Ovary (tissue), 9 donors: ENCODE measurements around the gene DAAM2. TPM values are rescaled to one million over a fixed set of nuclear protein-coding genes. Genes with fewer than 3 reads are reported as not detected.

Experiments
- DNase-seq, 5 donors: peaks; one replicate each; pipeline ENCODE4 v3.0.0-alpha.2; 2019 to 2020
- H3K27ac ChIP-seq, 2 donors: fragments of 200-600 bp; one replicate each; pipeline versions ENCODE4 v1.5.1 to v1.8.0; 2019 to 2022
- H3K27me3 ChIP-seq: fragments of 200-600 bp; one replicate; pipeline ENCODE4 v1.8.0; 2022
- H3K36me3 ChIP-seq: fragments of 200-600 bp; sonication (generic); one replicate; pipeline ENCODE4 v1.5.1; 2019
- H3K4me1 ChIP-seq: one replicate; pipeline ENCODE4 v1.8.1; 2013; ENCODE audit warnings: mild to moderate bottlenecking, moderate library complexity; ENCODE audit not compliant: insufficient read depth
- H3K4me3 ChIP-seq: fragments of 200-600 bp; sonication (generic); one replicate; pipeline ENCODE4 v1.5.1; 2017
- H3K9me3 ChIP-seq, 2 donors: fragments of 200-600 bp in 1 of 2; sonication (generic) in 1 of 2; one replicate each; pipeline versions ENCODE4 v1.5.1 to v1.8.1; 2013 to 2019; ENCODE audit warnings: mild to moderate bottlenecking in 1 of 2, moderate library complexity in 1 of 2
- EP300 ChIP-seq: sonication (generic); formaldehyde crosslinking; IDR thresholded peaks from one replicate; pipeline ENCODE4 v1.6.1; 2017; ENCODE audit warnings: antibody characterized with exemption
- POLR2A ChIP-seq: fragments of 450-650 bp; IDR thresholded peaks from one replicate; pipeline ENCODE4 v1.6.1; 2017; ENCODE audit warnings: antibody characterized with exemption, mild to moderate bottlenecking, moderate library complexity
- WGBS, 3 donors: extraction: QIAGEN DNeasy Blood & Tissue Kit in 1 of 3; methylation state at CpG; one replicate each; pipeline versions ENCODE4 v1.1.5 to v1.1.7; 2013 to 2017; 5-methylcytosine and 5-hydroxymethylcytosine counted together
- intact Hi-C, 4 donors: fragments of 100-400 bp; cut with DNase I; formaldehyde crosslinking; loops; one replicate each; pipeline versions ENCODE4 v1.11.0 to v1.15.1; 2022 to 2023
- polyA plus RNA-seq, 2 donors: library from polyadenylated mRNA; stranded (reverse); fragments of 200-250 nt in 1 of 2; fragments of 350-450 nt in 1 of 2; fragmentation: Illumina TruSeq in 1 of 2; extraction: RNeasy Lipid Tissue Mini Kit (QIAGEN cat#74804) in 1 of 2; gene quantifications; one replicate each; pipeline ENCODE4 v1.2.3, GENCODE V29; 2013 to 2014
- total RNA-seq, 7 donors: library from RNA; depleted of rRNA in 2 of 7; stranded (reverse); fragments of >200 nt in 2 of 7; fragmentation: NEBNext Ultra II Directional in 3 of 7; extraction: Animal tissue kit (Norgen Biotek cat#: 25700) in 3 of 7; gene quantifications; one replicate each; pipeline versions ENCODE4 v1.1.0 to v1.2.4, GENCODE V29; 2016 to 2023
- TF ChIP-seq, protein P1 (sequence below), 3 donors: fragments of 450-650 bp in 2 of 3; fragments of 200-600 bp in 1 of 3; IDR thresholded peaks; one replicate each; pipeline versions ENCODE4 v1.5.1 to v1.8.0; 2016 to 2022; ENCODE audit warnings: antibody characterized with exemption in 3 of 3, mild to moderate bottlenecking in 1 of 3
- donor health status: DM: no; HTN: no; CAD: no; lungs with moderate emphysema.
- donor health status: DM: no; HTN: no; CAD: no.
- donor health status: Bipolar disorder and iron deficiency.
- donor health status: DM: yes; HTN: yes; CAD: no.
- donor health status: DM: no; HTN: no; CAD: no.
- donor health status: DM: yes; HTN: yes; CAD: no.

Gene DAAM2
- total and polyA plus RNA-seq, 9 donors, result 8.5 to 27.8 (median 18.5) TPM

DNA sequence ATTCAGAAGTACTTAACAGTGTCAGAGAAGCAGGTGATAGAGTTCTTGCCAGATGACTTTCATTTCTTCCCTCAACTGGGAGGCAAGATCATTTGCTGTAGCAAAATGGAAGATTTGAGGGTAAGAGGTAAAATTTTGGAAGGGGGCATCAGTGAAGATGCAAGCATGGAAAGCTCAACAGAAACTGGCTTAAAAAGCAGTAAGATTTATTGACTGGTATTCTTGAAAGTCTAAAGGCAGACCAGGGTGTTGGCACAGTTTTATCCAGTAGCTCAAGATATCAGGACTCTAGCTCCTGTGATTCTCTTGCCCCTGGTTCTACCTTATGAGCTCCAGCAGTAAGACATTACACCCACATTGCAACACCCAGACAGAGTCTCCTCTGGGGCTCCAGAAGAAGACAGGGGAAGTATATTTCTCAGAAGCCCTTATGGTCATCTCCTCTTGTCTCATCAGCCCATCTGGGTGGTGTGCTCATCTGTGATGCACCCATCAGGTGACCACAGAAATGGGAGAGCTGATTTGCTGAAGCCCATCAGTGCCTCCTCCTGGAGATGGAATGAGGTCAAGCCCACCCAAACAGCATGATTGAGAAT is 158.0 kb downstream of the DAAM2 start:
- no peak overlapping the region for H3K4me3 ChIP-seq
- H3K9me3 ChIP-seq, result no peaks in the 10 kb centered on the region
- H3K27ac ChIP-seq, result no peak overlapping the region
- no peaks in the 10 kb centered on the region for H3K36me3 ChIP-seq
- TF ChIP-seq POLR2A (no peak), EP300 (no peak)
- TF ChIP-seq, protein P1, sequence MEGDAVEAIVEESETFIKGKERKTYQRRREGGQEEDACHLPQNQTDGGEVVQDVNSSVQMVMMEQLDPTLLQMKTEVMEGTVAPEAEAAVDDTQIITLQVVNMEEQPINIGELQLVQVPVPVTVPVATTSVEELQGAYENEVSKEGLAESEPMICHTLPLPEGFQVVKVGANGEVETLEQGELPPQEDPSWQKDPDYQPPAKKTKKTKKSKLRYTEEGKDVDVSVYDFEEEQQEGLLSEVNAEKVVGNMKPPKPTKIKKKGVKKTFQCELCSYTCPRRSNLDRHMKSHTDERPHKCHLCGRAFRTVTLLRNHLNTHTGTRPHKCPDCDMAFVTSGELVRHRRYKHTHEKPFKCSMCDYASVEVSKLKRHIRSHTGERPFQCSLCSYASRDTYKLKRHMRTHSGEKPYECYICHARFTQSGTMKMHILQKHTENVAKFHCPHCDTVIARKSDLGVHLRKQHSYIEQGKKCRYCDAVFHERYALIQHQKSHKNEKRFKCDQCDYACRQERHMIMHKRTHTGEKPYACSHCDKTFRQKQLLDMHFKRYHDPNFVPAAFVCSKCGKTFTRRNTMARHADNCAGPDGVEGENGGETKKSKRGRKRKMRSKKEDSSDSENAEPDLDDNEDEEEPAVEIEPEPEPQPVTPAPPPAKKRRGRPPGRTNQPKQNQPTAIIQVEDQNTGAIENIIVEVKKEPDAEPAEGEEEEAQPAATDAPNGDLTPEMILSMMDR (IDR thresholded peaks at IDR 0.05), result no peak
- intact Hi-C loops, result no loop called here
- no peaks in the 10 kb centered on the region for H3K4me1 ChIP-seq
- H3K27me3 ChIP-seq, result no peaks in the 10 kb centered on the region
- DNase-seq, result no peak

DNA sequence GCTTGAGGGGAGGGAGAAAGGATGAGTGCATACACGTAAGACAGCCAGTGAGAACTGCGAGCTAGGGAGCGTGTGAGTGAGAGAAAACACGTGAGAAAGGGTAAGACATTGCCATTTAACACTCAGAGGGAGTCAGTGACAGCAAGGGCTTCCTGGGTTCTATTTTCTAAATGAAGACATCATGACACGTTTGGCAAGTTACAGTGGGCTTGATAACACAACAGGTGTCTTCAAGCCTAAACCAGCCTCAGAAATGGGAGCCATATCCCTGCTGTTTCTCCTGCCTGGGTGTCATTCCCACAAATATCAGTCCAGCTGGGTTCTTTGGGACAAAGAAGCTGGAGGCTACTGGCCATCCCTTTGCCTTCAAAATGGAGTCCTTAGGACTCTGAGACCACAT is 159.0 kb downstream of the DAAM2 start:
- Histone ChIP-seq H3K4me3 (no peak overlapping the region), H3K27ac (no peak overlapping the region), H3K36me3 (no peaks in the 10 kb centered on the region), H3K4me1 (no peaks in the 10 kb centered on the region), H3K9me3 (no peaks in the 10 kb centered on the region), H3K27me3 (no peaks in the 10 kb centered on the region)
- no peak for DNase-seq
- WGBS, 3 donors, result 78 to 84% (median 80%) methylated on average over 5 of the region's 5 CpGs
- intact Hi-C loops, result no loop called here
- TF ChIP-seq, protein P1 (IDR thresholded peaks at IDR 0.05), result no peak
- TF ChIP-seq EP300 (no peak), POLR2A (no peak)

DNA sequence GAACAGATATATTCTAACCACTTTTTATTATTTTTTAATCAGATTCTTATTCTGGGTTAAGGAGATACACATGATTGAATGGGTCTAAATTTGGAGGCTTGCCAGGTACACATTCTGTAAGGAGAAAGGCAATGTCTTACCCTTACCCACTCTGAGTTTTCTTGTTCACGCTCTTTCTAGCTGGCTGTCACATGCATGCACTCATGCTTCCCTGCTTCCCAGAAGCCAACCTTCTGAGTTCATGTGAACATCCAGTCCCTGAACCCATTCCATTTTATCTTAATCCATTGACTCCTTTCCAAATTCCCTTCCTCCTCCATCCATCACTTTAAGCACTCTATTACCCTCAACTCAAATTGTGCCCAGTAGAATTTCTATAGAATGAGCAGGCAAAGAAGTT is 159.5 kb downstream of the DAAM2 start:
- Histone ChIP-seq H3K36me3 (no peaks in the 10 kb centered on the region), H3K27me3 (no peaks in the 10 kb centered on the region), H3K9me3 (no peaks in the 10 kb centered on the region), H3K4me1 (no peaks in the 10 kb centered on the region), H3K27ac (no peak overlapping the region), H3K4me3 (no peak overlapping the region)
- WGBS, 3 donors, result 65 to 94% (median 92%) methylated on average over 1 of the region's 1 CpG
- DNase-seq, result no peak
- intact Hi-C loops, result no loop called here
- TF ChIP-seq EP300, result no peak
- no peak for TF ChIP-seq POLR2A
- TF ChIP-seq, protein P1 (IDR thresholded peaks at IDR 0.05), result no peak

DNA sequence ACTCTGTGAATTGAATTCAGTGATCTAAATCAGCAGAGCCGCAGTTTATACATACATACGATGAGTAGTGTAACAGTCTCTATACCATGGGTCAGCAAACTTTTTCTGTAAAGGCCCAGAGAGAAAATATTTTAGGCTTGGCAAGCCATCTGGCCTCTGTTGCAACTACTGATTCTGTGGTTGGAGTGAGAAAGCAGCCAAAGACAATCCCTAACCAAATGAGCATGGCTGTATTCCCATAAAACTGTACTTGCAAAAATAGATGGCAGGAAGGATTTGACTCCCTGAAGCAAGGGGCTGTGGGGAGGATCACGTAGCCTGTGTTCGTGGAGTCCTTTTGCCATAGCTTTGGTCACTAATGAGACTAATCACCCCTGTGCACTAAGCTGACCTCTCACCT is 160.0 kb downstream of the DAAM2 start:
- Histone ChIP-seq H3K4me3 (no peak overlapping the region), H3K9me3 (no peaks in the 10 kb centered on the region), H3K4me1 (no peaks in the 10 kb centered on the region), H3K36me3 (no peaks in the 10 kb centered on the region), H3K27ac (no peak overlapping the region), H3K27me3 (no peaks in the 10 kb centered on the region)
- DNase-seq, result no peak
- no peak for TF ChIP-seq POLR2A
- TF ChIP-seq, protein P1 (IDR thresholded peaks at IDR 0.05), result no peak
- no peak for TF ChIP-seq EP300
- intact Hi-C loops, result no loop called here
- WGBS, 3 donors, result 48 to 59% (median 50%) methylated on average over 4 of the region's 4 CpGs
